Medulla oblongata (tissue), 1 donor: ENCODE data around the gene HBG1.
A peak's percentile ranks its signal among the peaks of the same experiment; 100 is the strongest.
"Not testable (repeated sequence)": the region's sequence is repeated elsewhere in the genome, so short reads cannot be mapped to it uniquely, and the experiment has no call there.

Source experiments
- DNase-seq: peaks from one replicate; pipeline ENCODE4 v3.0.0-alpha.2; 2015; ENCODE audit errors: extremely low spot score

The HBG1 gene

DNA sequence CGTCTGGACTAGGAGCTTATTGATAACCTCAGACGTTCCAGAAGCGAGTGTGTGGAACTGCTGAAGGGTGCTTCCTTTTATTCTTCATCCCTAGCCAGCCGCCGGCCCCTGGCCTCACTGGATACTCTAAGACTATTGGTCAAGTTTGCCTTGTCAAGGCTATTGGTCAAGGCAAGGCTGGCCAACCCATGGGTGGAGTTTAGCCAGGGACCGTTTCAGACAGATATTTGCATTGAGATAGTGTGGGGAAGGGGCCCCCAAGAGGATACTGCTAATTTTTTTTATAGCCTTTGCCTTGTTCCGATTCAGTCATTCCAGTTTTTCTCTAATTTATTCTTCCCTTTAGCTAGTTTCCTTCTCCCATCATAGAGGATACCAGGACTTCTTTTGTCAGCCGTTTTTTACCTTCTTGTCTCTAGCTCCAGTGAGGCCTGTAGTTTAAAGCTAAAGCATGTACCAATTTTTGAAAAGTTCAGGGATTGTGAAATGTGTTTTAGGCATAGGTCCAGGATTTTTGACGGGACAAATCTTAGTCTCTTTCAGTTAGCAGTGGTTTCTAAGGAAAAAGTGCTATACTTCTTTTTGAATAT lies at the start of gene HBG1:
Gene HBG1 (minus strand): TSS at position 51 of the 590 bp plus-strand sequence. CDS start 53 bp downstream, outside the sequence.
- DNase-seq, result not testable (repeated sequence)

GRCh38 chr11:5298451-5298850 lies 48.8 kb upstream of the HBG1 start:
- DNase-seq, result no peak

DNA sequence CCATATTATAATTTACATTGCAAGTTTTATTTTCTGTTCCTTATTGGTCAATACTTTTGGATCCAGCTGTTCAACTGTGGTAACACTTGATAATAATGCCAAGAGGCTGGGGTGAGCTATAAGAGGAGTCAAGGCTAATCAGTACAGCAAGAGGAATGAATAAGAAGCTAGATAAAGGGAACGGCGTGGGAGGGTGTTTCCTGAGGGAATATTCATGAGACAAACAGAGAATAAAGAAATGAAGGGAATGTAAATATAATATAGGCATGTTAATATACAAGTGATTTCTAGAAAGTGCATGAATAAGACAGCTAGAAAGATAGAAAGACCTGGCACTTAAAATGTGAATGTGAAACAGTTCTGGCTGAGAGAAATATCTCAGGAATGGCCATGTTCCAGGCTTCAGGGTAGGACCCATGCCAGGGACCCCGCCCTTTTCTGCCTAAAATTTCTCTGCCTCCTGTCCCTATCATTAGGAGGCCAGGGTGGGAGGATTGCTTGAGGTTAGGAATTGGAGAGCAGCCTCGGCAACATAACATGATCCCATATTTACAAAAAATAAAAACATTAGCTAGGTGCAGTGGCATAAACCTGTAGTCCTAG lies 48.2 kb upstream of the HBG1 start:
- DNase-seq, result no peak

GRCh38 chr11:5294342-5294995 lies 44.8 kb upstream of the HBG1 start:
- not testable (repeated sequence) for DNase-seq

DNA sequence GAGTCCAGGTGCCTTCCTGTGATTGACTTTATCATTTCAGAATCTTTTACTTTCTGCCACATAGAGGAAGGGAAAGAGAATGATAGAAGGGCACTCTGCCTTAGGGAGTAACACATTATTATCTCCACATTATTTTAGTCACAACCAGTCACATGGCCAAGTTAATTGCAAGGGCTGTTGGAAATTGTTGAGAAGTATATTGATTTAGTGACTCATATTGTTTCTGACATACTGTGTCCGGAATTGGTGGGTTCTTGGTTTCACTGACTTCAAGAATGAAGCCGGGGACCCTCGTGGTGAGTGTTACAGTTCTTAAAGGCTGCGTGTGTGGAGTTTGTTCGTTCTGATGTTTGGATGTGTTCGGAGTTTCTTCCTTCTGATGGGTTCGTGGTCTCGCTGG lies 43.4 kb upstream of the HBG1 start:
- no peak for DNase-seq

GRCh38 chr11:5291207-5291838 lies 41.7 kb upstream of the HBG1 start:
- no peak for DNase-seq

- no peak for DNase-seq
These were observed 40.4 kb upstream of the HBG1 start for GRCh38 chr11:5290106-5290505.

DNA sequence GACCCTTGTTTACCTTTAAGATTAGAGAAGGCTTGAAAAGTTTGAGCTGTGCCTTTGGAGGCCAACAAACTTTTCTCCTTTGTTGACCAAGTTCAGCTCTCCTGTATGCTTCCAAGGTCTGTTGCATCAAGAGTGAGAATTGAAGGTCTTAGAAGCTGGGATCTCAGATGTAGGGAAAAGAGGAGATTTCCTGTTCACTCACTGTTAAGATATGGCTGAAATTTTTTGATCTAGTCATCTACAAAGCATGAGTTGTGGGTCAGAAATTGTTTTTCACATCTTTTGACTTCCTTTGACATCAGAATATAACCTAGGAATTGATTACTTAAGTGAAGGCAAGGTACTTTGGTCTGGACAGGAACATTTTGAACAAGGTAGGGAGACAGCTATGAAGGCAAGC lies 40.0 kb upstream of the HBG1 start:
- DNase-seq, result no peak

DNA sequence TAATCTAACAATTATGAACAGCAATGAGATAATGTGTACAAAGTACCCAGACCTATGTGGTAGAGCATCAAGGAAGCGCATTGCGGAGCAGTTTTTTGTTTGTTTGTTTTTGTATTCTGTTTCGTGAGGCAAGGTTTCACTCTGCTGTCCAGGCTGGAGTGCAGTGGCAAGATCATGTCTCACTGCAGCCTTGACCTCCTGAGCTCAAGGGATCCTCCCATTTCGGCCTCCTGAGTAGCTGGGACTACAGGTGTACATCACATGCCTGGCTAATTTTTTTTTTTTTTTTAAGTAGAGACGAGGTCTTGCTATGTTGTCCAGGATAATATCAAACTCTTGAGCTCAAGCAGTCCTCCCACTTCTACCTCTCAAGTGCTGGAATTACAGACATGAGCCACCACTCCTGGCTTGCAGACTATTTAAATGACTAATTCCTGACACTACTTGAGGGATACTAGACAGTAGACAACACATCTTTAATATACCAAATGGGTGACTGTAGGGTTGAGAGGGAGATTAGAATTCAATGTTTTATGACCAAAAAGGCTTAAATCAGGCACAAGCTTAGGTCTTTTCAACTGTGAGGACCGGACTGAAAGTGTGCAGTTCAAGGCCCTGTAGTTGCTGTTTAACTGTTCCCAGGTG lies 39.4 kb upstream of the HBG1 start:
- DNase-seq, result no peak

GRCh38 chr11:5288108-5288905 lies 38.6 kb upstream of the HBG1 start:
- no peak for DNase-seq

DNA sequence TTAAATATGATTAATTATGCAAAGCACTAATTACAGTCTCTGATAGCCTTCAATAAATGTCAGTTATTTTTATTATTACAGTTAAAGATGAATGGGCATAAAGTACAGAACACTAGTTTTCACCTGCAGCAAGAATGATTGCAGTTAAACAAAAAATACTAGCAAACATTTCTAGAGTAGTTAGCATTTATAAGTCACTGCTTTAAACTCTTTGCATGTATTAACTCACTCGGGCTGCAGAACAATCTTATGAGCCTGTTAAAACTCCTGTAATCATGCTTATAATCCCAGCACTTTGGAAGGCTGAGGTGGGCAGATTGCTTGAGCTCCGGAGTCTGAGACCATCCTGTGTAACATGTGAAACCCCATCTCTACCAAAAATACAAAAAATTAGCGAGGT lies 37.2 kb upstream of the HBG1 start:
- DNase-seq, result no peak

DNA sequence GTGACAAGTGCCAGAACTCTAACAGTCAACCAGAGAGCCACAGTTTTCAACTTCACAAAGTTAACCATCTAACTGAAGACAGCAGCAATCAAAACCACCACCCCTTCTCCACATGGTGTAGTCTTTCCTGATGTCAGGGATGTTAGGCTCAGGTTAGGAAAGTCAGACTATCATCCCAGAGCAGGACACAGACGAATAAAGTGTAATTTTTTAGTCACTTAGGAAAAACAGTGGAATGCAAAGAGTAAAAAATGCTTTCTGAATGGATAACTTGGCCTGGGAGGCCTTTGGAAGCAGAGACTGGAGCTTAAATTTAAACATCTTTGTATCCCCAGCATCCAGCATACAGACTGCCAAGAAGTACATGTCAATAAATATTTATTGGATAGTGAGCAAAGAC lies 36.7 kb upstream of the HBG1 start:
- DNase-seq, result no peak

DNA sequence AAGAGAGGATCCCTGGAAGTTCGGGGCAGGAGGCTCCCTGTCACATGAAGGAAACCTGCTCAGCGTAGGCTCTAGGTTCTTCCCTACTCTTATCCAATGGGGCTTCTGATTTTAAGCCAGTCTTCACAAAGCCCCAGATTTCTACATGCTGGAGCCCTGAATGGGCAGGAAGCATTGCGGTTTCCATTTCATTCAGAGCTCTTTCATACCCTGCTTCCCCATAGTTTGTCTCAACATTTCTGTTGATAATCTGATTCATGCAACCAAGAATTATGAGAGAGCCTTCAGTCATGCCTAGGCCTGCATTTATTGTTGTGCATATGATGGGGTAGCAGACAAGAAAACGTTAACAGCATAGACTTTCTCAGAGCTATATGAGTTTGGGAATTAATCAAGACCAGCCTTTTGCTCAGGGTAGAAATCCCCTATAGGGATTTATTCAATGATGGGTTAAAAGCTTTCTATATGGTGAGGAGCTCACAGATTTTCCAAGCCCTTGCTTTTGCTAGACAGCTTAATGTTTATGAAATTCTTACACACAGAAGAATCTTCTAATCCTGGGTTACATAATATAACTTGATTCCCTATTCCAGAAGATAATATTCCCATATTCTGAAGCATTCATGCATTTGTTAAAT lies 36.2 kb upstream of the HBG1 start:
- no peak for DNase-seq

GRCh38 chr11:5284637-5285036 lies 35.0 kb upstream of the HBG1 start:
- DNase-seq, result no peak

DNA sequence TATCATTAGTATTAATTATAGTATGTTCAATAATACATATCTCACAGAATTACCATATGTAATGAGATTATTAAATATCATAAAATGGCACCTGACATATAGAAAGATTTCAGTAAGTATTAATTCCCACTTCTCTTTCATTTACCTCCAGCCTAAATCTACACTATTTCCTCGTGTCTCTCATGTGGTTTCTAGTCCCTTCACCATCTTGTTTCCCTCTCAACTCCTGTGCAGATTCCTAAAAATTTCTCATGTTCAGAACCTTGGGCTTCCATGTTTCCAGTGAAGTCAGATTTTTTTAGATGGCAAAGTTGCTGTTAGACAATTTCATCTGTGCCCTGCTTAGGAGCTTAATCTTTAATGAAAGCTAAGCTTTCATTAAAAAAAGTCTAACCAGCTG lies 34.2 kb upstream of the HBG1 start:
- DNase-seq, result no peak

GRCh38 chr11:5283086-5283485 lies 33.4 kb upstream of the HBG1 start:
- no peak for DNase-seq

DNA sequence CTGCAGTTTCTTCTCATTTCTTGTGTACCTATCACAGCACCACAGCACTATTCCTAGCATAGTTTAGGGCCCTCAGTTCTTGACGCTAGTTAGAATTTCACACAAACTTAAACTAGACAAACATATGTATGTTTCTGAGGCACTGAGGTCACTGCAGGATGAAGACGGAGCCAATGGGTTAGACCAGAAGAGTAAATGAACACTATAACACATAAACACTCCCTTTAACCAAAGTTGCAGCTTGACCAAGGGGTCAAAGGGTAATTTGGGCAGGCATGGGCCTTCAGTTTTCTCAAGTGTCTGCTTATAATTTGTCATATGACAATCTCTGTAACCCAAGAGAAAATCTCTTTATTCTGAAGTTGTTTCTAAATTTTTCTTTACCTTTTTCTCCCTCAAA lies 33.0 kb upstream of the HBG1 start:
- no peak for DNase-seq

DNA sequence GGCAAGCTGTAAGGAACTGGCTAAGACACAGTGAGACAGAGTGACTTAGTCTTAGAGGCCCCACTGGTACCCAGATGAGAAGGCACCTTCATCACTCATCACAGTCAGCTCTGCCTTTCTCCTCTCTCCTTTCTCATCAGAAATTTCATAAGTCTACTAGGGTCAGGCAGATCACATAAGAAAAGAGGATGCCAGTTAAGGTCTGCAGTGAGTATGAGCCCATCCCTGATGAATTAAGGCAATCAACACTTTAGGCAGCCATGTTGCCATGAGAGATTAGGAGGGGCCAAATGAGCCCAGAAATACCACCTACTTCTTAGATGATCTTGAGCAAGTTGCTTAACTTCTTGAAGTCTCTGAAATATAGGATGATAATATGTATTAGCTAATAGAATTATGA lies 31.9 kb upstream of the HBG1 start:
- DNase-seq, result no peak

DNA sequence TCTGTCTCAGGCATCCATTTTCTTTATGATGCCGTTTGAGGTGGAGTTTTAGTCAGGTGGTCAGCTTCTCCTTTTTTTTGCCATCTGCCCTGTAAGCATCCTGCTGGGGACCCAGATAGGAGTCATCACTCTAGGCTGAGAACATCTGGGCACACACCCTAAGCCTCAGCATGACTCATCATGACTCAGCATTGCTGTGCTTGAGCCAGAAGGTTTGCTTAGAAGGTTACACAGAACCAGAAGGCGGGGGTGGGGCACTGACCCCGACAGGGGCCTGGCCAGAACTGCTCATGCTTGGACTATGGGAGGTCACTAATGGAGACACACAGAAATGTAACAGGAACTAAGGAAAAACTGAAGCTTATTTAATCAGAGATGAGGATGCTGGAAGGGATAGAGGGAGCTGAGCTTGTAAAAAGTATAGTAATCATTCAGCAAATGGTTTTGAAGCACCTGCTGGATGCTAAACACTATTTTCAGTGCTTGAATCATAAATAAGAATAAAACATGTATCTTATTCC lies 31.0 kb upstream of the HBG1 start:
- DNase-seq, result peak; percentile 40

GRCh38 chr11:5279471-5280090 lies 29.9 kb upstream of the HBG1 start:
- no peak for DNase-seq
